GM10248 (cell line): ENCODE results near the gene SLC50A1.

ENCODE experiments used
- CTCF ChIA-PET: fragments of 300-600 bp; sonication (Branson Sonifier 250); formaldehyde crosslinking; extraction: SDS; loops from one replicate; lab custom pipeline; 2021; ENCODE audit warnings: antibody characterized with exemption; lab: Yijun Ruan, JAX
- POLR2A ChIA-PET: fragments of 350-650 bp; sonication (Branson Sonifier 250); formaldehyde crosslinking; extraction: SDS; loops from one replicate; lab custom pipeline; 2020; ENCODE audit warnings: antibody characterized with exemption; lab: Yijun Ruan, JAX
- DNase-seq: peaks from one replicate; pipeline ENCODE4 v3.0.0; 2012; ENCODE audit errors: extremely low spot score
- CTCF ChIP-seq: IDR thresholded peaks from 2 replicates; pipeline ENCODE4 v1.5.1; 2012; ENCODE audit warnings: mild to moderate bottlenecking, low read depth; ENCODE audit errors: extremely low read depth, missing control alignments, control extremely low read depth

SLC50A1 gene

GRCh38 chr1:155123801-155124200 is 11.9 kb upstream of the SLC50A1 start:
- DNase-seq, result no peak
- TF ChIP-seq CTCF, result no peak
- ChIA-PET CTCF (interaction anchor here (0.8 to 1.6 kb wide), 2 partner anchors 11 to 26 kb away, joined by 3 to 4 read pairs; no protein-coding TSS in a partner anchor), POLR2A (no interaction called here)

GRCh38 chr1:155124503-155125463 is 10.9 kb upstream of the SLC50A1 start:
- POLR2A ChIA-PET, result no interaction called here
- CTCF ChIA-PET, result interaction anchor here (0.8 to 1.6 kb wide), 7 partner anchors 10 to 48 kb away, joined by 3 to 5 read pairs (median 3); partner anchors contain the start of gene KRTCAP2
- TF ChIP-seq CTCF, result no peak
- no peak for DNase-seq

GRCh38 chr1:155125511-155125945 is 10.1 kb upstream of the SLC50A1 start:
- ChIA-PET CTCF (interaction anchor here (0.8 to 1.8 kb wide), 7 partner anchors 20 to 64 kb away, joined by 3 to 5 read pairs (median 4); no protein-coding TSS in a partner anchor), POLR2A (no interaction called here)
- no peak for DNase-seq
- no peak for TF ChIP-seq CTCF

- POLR2A ChIA-PET, result no interaction called here
- CTCF ChIA-PET, result interaction anchor here (0.8 to 1.8 kb wide), 5 partner anchors 19 to 64 kb away, joined by 3 to 5 read pairs (median 3); no protein-coding TSS in a partner anchor
- no peak for DNase-seq
- TF ChIP-seq CTCF, result no peak
Observed at GRCh38 chr1:155125946-155126555, 9.6 kb upstream of the SLC50A1 start.

- ChIA-PET POLR2A (no interaction called here), CTCF (interaction anchor here (1.3 to 1.8 kb wide), 2 partner anchors 35 to 65 kb away, joined by 3 to 4 read pairs; no protein-coding TSS in a partner anchor)
- TF ChIP-seq CTCF, result no peak
- DNase-seq, result no peak
Observed at GRCh38 chr1:155126556-155127104, 9.0 kb upstream of the SLC50A1 start.

- ChIA-PET POLR2A (no interaction called here), CTCF (interaction anchor here (1.8 kb wide), 1 partner anchor 65 kb away, joined by 3 read pairs; no protein-coding TSS in a partner anchor)
- DNase-seq, result peak; percentile 53
- TF ChIP-seq CTCF, result no peak
Observed at GRCh38 chr1:155127105-155127966, 8.3 kb upstream of the SLC50A1 start, which contains the start of gene EFNA1. TSS of gene EFNA1 (plus strand) at chr1:155127876. CDS start at chr1:155127978, 102 bp downstream.
